Endothelial cell of umbilical vein (primary cell): ENCODE results near the gene GPR137. TPM values are rescaled to one million over a fixed set of nuclear protein-coding genes. Genes with fewer than 3 reads are reported as not detected.
A peak's percentile ranks its signal among the peaks of the same experiment; 100 is the strongest.

Source experiments
- BruUV-seq: library from RNA; stranded (reverse); fragments of 400-500 nt; replicated peaks from 2 replicates; lab custom pipeline; 2021; lab: Mats Ljungman, UMichigan
- CTCF ChIA-PET: fragments of 300-600, 350-600 bp; sonication (Branson Sonifier 250); formaldehyde crosslinking; loops from one replicate; lab custom pipeline; 2021; ENCODE audit warnings: antibody characterized with exemption, inconsistent platforms; lab: Charles Lee
- POLR2A ChIA-PET: fragments of 300-600, 350-600 bp; sonication (Branson Sonifier 250); formaldehyde crosslinking; loops from one replicate; lab custom pipeline; 2021; ENCODE audit warnings: antibody characterized with exemption, inconsistent platforms; lab: Charles Lee
- DNase-seq: peaks from one replicate; pipeline ENCODE4 v3.0.0-alpha.2; 2011; ENCODE audit warnings: low read depth, low spot score
- FAIRE-seq: peaks from 2 replicates; lab custom pipeline; 2011; peaks lifted over from hg19 to GRCh38; lab: Jason Lieb, UNC
- H2AFZ ChIP-seq: 2 replicates; pipeline ENCODE4 v1.6.0; 2012; ENCODE audit warnings: low read depth, low read length, control low read depth, inconsistent platforms
- H3K27ac ChIP-seq: 2 replicates; pipeline ENCODE4 v1.5.1; 2011; ENCODE audit warnings: low read depth, mild to moderate bottlenecking, control low read depth, low read length, moderate library complexity; ENCODE audit not compliant: insufficient read depth
- H3K27me3 ChIP-seq, 2 experiments: 2 replicates each; pipeline versions ENCODE4 v1.6.0 to v1.6.1; 2011; ENCODE audit warnings: low read length in 2 of 2, mixed read lengths in 1 of 2; ENCODE audit not compliant: control insufficient read depth in 2 of 2, insufficient read depth in 2 of 2
- H3K36me3 ChIP-seq, 2 experiments: 2 replicates in 1 of 2; 3 replicates in 1 of 2; pipeline ENCODE4 v1.5.1; 2011; ENCODE audit warnings: low read length in 2 of 2, mild to moderate bottlenecking in 1 of 2, moderate library complexity in 1 of 2; ENCODE audit not compliant: control insufficient read depth in 2 of 2, insufficient read depth in 2 of 2; ENCODE audit errors: extremely low read depth in 1 of 2
- H3K4me1 ChIP-seq: 3 replicates; pipeline ENCODE4 v1.5.1; 2011; ENCODE audit warnings: mild to moderate bottlenecking, low read length; ENCODE audit not compliant: control insufficient read depth, insufficient read depth; ENCODE audit errors: extremely low read depth
- H3K4me2 ChIP-seq: 2 replicates; pipeline ENCODE4 v1.6.1; 2011; ENCODE audit warnings: low read length, control low read depth, mixed read lengths; ENCODE audit not compliant: insufficient read depth
- H3K4me3 ChIP-seq, 3 experiments: fragments of 200-600 bp in 1 of 3; sonication (generic), shearing (Covaris generic) in 1 of 3; replicated peaks in 1 of 3; 2 replicates each; pipeline ENCODE4 v1.5.1; 2011 to 2016; ENCODE audit warnings: control low read depth in 3 of 3, low read length in 3 of 3, mild to moderate bottlenecking in 2 of 3, inconsistent platforms in 1 of 3, low read depth in 1 of 3, moderate library complexity in 1 of 3; ENCODE audit not compliant: insufficient read depth in 1 of 3
- H3K79me2 ChIP-seq: 2 replicates; pipeline ENCODE4 v1.6.0; 2012; ENCODE audit warnings: low read length, inconsistent platforms; ENCODE audit not compliant: control insufficient read depth, insufficient read depth
- H3K9ac ChIP-seq: replicated peaks from 2 replicates; pipeline ENCODE3; 2011; ENCODE audit warnings: low read length, control low read depth; ENCODE audit not compliant: insufficient read depth; ENCODE audit errors: extremely low read depth
- H3K9me1 ChIP-seq: replicated peaks from 3 replicates; pipeline ENCODE4 v1.6.0; 2011; ENCODE audit warnings: mild to moderate bottlenecking, low read length; ENCODE audit not compliant: control insufficient read depth, insufficient read depth; ENCODE audit errors: extremely low read depth
- H3K9me3 ChIP-seq: replicated peaks from 2 replicates; pipeline ENCODE4 v1.5.1; 2012; ENCODE audit warnings: low read length, inconsistent platforms; ENCODE audit not compliant: control insufficient read depth, insufficient read depth
- H4K20me1 ChIP-seq: replicated peaks from 2 replicates; pipeline ENCODE3; 2011; ENCODE audit warnings: mild to moderate bottlenecking, low read length; ENCODE audit not compliant: control insufficient read depth, insufficient read depth; ENCODE audit errors: extremely low read depth
- CTCF ChIP-seq, 2 donors: IDR thresholded peaks; 1 replicate in 1 of 2; 2 replicates in 1 of 2; pipeline ENCODE4 v1.5.1; 2011; ENCODE audit warnings: low read length in 2 of 2, mild to moderate bottlenecking in 2 of 2, moderate library complexity in 2 of 2, control low read depth in 1 of 2, inconsistent platforms in 1 of 2, low read depth in 1 of 2; ENCODE audit not compliant: insufficient read depth in 1 of 2; ENCODE audit errors: extremely low read depth in 1 of 2
- EZH2 ChIP-seq: IDR thresholded peaks from 2 replicates; pipeline ENCODE4 v1.6.1; 2012; ENCODE audit warnings: borderline replicate concordance, low read depth, mild to moderate bottlenecking, moderate library complexity, low read length, inconsistent platforms; ENCODE audit not compliant: severe bottlenecking
- GATA2 ChIP-seq: IDR thresholded peaks from 2 replicates; pipeline ENCODE4 v1.7.0; 2011; ENCODE audit warnings: low read depth, mild to moderate bottlenecking, moderate library complexity, mixed read lengths, low read length; ENCODE audit not compliant: insufficient read length, insufficient read depth
- MAX ChIP-seq: IDR thresholded peaks from 2 replicates; pipeline ENCODE4 v1.6.1; 2011; ENCODE audit not compliant: insufficient read depth, insufficient read length
- MYC ChIP-seq: IDR thresholded peaks from one replicate; pipeline ENCODE4 v1.6.1; 2011; ENCODE audit warnings: mild to moderate bottlenecking, low read depth, low read length
- POLR2A ChIP-seq: IDR thresholded peaks from 2 replicates; pipeline ENCODE4 v1.6.1; 2012; ENCODE audit warnings: low read depth, mild to moderate bottlenecking, control low read depth, low read length
- POLR2AphosphoS5 ChIP-seq: IDR thresholded peaks from 2 replicates; pipeline ENCODE4 v1.6.1; 2012; ENCODE audit warnings: low read depth, mild to moderate bottlenecking, control low read depth, low read length, moderate library complexity; ENCODE audit not compliant: insufficient read depth
- dilution Hi-C: fragments of 300-500 bp; cut with MboI; formaldehyde crosslinking; loops from one replicate; pipeline ENCODE4 v1.15.0; 2019; ENCODE audit warnings: low sequenced_read_pairs; ENCODE audit not compliant: extremely low pct_ligation_motif_present
- intact Hi-C: fragments of 100-400 bp; cut with micrococcal nuclease; formaldehyde crosslinking; loops from one replicate; pipeline ENCODE4 v1.10.0; 2022
- polyA plus RNA-seq, 4 experiments: library from polyadenylated mRNA; depleted of rRNA in 3 of 4; stranded (reverse) in 3 of 4; unstranded in 1 of 4; fragments of >200 nt; gene quantifications; 2 replicates each; pipeline versions ENCODE4 v1.2.1 to v1.2.3, GENCODE V29; 2011 to 2012; ENCODE audit warnings: missing spikeins in 1 of 4
- total RNA-seq: library from RNA; stranded (reverse); gene quantifications from 2 replicates; pipeline ENCODE4 v1.2.3, GENCODE V29; 2021

The GPR137 gene
- total and polyA plus RNA-seq, 2 donors (not counting 3 experiments of a cell fraction or from before 2014, with no cell fraction given), result 40.9 to 42.5 TPM

- Histone ChIP-seq H3K4me1 (peaks cover 38% of the 10 kb centered on the region), H4K20me1 (no peaks in the 10 kb centered on the region), H3K9me1 (no peaks in the 10 kb centered on the region), H3K79me2 (no peaks in the 10 kb centered on the region), H3K36me3 (peaks cover 0 to 13% of the 10 kb centered on the region in 2 experiments), H3K4me3 (peak overlapping the region in 2 of 3 experiments; percentile 34 to 45), H3K27ac (peak overlapping the region; percentile 76), H3K4me2 (peak overlapping the region; percentile 43), H3K27me3 (no peaks in the 10 kb centered on the region), H2AFZ (no peak overlapping the region), H3K9ac (peak overlapping the region; percentile 76), H3K9me3 (no peaks in the 10 kb centered on the region)
- dilution Hi-C loops, result no loop called here
- ChIA-PET POLR2A (interaction anchor here (1.2 to 2.6 kb wide), 4 partner anchors 15 to 63 kb away, joined by 3 to 10 read pairs (median 4); partner anchors contain the start of genes FERMT3, FKBP2 and PPP1R14B), CTCF (interaction anchor here (0.7 to 5.6 kb wide), 13 partner anchors 11 to 86 kb away, joined by 3 to 60 read pairs (median 5); partner anchors contain the start of genes BAD, CATSPERZ, FERMT3 and PLCB3)
- no peak for DNase-seq
- peak; percentile 14 for TF ChIP-seq POLR2A
- TF ChIP-seq MYC, result no peak
- peak; percentile 92 for FAIRE-seq
- no TSS peak for BruUV-seq
- intact Hi-C loops, result loop anchor here (1.0 to 2.0 kb wide), 3 partner anchors 18 to 510 kb away; partner anchors contain the start of genes PLCB3 and SF1
These were observed 16.6 kb upstream of the GPR137 start for GRCh38 chr11:64268893-64269539.

- FAIRE-seq, result peak; percentile 99
- peak overlapping the region; percentile 76 for H3K27ac ChIP-seq
- peak overlapping the region; percentile 43 for H3K4me2 ChIP-seq
- POLR2A ChIA-PET, result interaction anchor here (1.0 to 2.6 kb wide), 2 partner anchors 24 to 28 kb away, joined by 3 to 10 read pairs; partner anchors contain the start of gene PPP1R14B
- H2AFZ ChIP-seq, result peak overlapping the region; percentile 9
- peak; percentile 73 for TF ChIP-seq POLR2A
- TF ChIP-seq MAX, result no peak
- TF ChIP-seq CTCF (IDR thresholded peaks at IDR 0.05; ENCODE audit: extremely low read depth in 1 of 2, insufficient read depth in 1 of 2, low read depth in 1 of 2, low read length in 2 of 2), result no peak
- no peak for TF ChIP-seq EZH2
- no peak for TF ChIP-seq GATA2
- TF ChIP-seq POLR2AphosphoS5, result peak; percentile 92
- no peaks in the 10 kb centered on the region for H3K9me3 ChIP-seq
- peaks cover 0 to 13% of the 10 kb centered on the region in 2 experiments for H3K36me3 ChIP-seq
- no peaks in the 10 kb centered on the region for H3K9me1 ChIP-seq
- intact Hi-C loops (loop anchor here (1.0 to 2.0 kb wide), 8 partner anchors 16 to 509 kb away; partner anchors contain the start of genes DNAJC4, ESRRA, GPR137 and PLCB3), dilution Hi-C loops (no loop called here)
- DNase-seq, result peak; percentile 100
- BruUV-seq, result TSS peak; percentile 30
- H3K9ac ChIP-seq, result peak overlapping the region; percentile 76
- CTCF ChIA-PET, result interaction anchor here (0.9 to 5.6 kb wide), 9 partner anchors 11 to 85 kb away, joined by 3 to 60 read pairs (median 5); partner anchors contain the start of genes CATSPERZ, FERMT3, PLCB3 and PPP1R14B
- no peaks in the 10 kb centered on the region for H3K79me2 ChIP-seq
- no peaks in the 10 kb centered on the region for H3K27me3 ChIP-seq
- peak overlapping the region in 2 of 3 experiments; percentile 58 to 66 for H3K4me3 ChIP-seq
- peaks cover 38% of the 10 kb centered on the region for H3K4me1 ChIP-seq
- no peaks in the 10 kb centered on the region for H4K20me1 ChIP-seq
These were observed 16.0 kb upstream of the GPR137 start for GRCh38 chr11:64269540-64270220.
